Right atrium auricular region (tissue), 2 donors: ENCODE measurements around the gene NDEL1. TPM values are rescaled to one million over a fixed set of nuclear protein-coding genes. Genes with fewer than 3 reads are reported as not detected.
A peak's percentile ranks its signal among the peaks of the same experiment; 100 is the strongest.
"Not testable (repeated sequence)": the region's sequence is repeated elsewhere in the genome, so short reads cannot be mapped to it uniquely, and the experiment has no call there.

Source experiments
- DNase-seq: peaks from one replicate; pipeline ENCODE4 v3.0.0-alpha.2; 2019; ENCODE audit warnings: low spot score
- H3K27ac ChIP-seq, 2 donors: fragments of 200-600 bp; sonication (generic); 1 replicate in 1 of 2; 2 replicates in 1 of 2; pipeline ENCODE4 v1.5.1; 2016 to 2019
- H3K27me3 ChIP-seq, 2 donors: fragments of 200-600 bp; sonication (generic); one replicate each; pipeline versions ENCODE4 v1.5.1 to v1.6.0; 2017 to 2019
- H3K36me3 ChIP-seq: fragments of 200-600 bp; sonication (generic); one replicate; pipeline ENCODE4 v1.5.1; 2016
- H3K4me1 ChIP-seq, 2 donors: fragments of 200-600 bp; sonication (generic); one replicate each; pipeline versions ENCODE4 v1.5.1 to v1.6.0; 2017 to 2019
- H3K4me3 ChIP-seq, 2 donors: fragments of 200-600 bp; sonication (generic); 1 replicate in 1 of 2; 2 replicates in 1 of 2; pipeline ENCODE4 v1.5.1; 2017 to 2019; ENCODE audit warnings: mild to moderate bottlenecking in 1 of 2, moderate library complexity in 1 of 2
- H3K9me3 ChIP-seq, 2 donors: fragments of 200-600 bp; sonication (generic); one replicate each; pipeline ENCODE4 v1.5.1; 2019
- CTCF ChIP-seq, 2 donors: fragments of 200-600 bp; sonication (generic); IDR thresholded peaks; one replicate each; pipeline ENCODE4 v1.5.1; 2019; ENCODE audit warnings: antibody characterized with exemption in 2 of 2
- total RNA-seq, 2 donors: library from RNA; depleted of rRNA; stranded (reverse); fragments of >200 nt; gene quantifications; one replicate each; pipeline ENCODE4 v1.1.0, GENCODE V29; 2016

NDEL1 gene
- total RNA-seq, 2 donors from 2014 or later: 34.9 to 38.7 TPM

GRCh38 chr17:8392674-8393469, 42.8 kb upstream of the NDEL1 start:
- H3K9me3 ChIP-seq: no peaks in the 10 kb centered on the region
- H3K36me3 ChIP-seq: no peaks in the 10 kb centered on the region
- TF ChIP-seq CTCF (IDR thresholded peaks at IDR 0.05): no peak
- H3K4me3 ChIP-seq: no peak overlapping the region
- no peaks in the 10 kb centered on the region for H3K4me1 ChIP-seq
- no peaks in the 10 kb centered on the region for H3K27me3 ChIP-seq
- no peak for DNase-seq
- H3K27ac ChIP-seq: no peak overlapping the region

GRCh38 chr17:8393470-8394231, 42.0 kb upstream of the NDEL1 start:
- no peaks in the 10 kb centered on the region for H3K36me3 ChIP-seq
- H3K27ac ChIP-seq: no peak overlapping the region
- H3K27me3 ChIP-seq: no peaks in the 10 kb centered on the region
- no peaks in the 10 kb centered on the region for H3K9me3 ChIP-seq
- no peak overlapping the region for H3K4me3 ChIP-seq
- no peak for TF ChIP-seq CTCF (IDR thresholded peaks at IDR 0.05)
- no peak for DNase-seq
- no peaks in the 10 kb centered on the region for H3K4me1 ChIP-seq

- not testable (repeated sequence) for H3K36me3 ChIP-seq, H3K4me3 ChIP-seq, H3K27ac ChIP-seq, H3K4me1 ChIP-seq, H3K27me3 ChIP-seq, H3K9me3 ChIP-seq
- DNase-seq: peak; percentile 42
Observed at GRCh38 chr17:8394497-8394896, 41.2 kb upstream of the NDEL1 start.

- H3K9me3 ChIP-seq: no peaks in the 10 kb centered on the region
- no peaks in the 10 kb centered on the region for H3K27me3 ChIP-seq
- DNase-seq: peak; percentile 42
- H3K4me3 ChIP-seq: no peak within 1 kb of the TSS
- H3K4me1 ChIP-seq: no peaks in the 10 kb centered on the region
- TF ChIP-seq CTCF (IDR thresholded peaks at IDR 0.05): no peak
- no peak within 1 kb of the TSS for H3K27ac ChIP-seq
- no peaks in the 10 kb centered on the region for H3K36me3 ChIP-seq
Observed at GRCh38 chr17:8397636-8398035, 38.0 kb upstream of the NDEL1 start, which contains the start of gene RNF222. TSS of gene RNF222 (minus strand) at chr17:8397827. CDS start at chr17:8393461, 4,366 bp downstream.

GRCh38 chr17:8398980-8399379, 36.7 kb upstream of the NDEL1 start:
- no peak overlapping the region for H3K4me3 ChIP-seq
- no peaks in the 10 kb centered on the region for H3K27me3 ChIP-seq
- peak; percentile 34 for DNase-seq
- H3K36me3 ChIP-seq: no peaks in the 10 kb centered on the region
- TF ChIP-seq CTCF (IDR thresholded peaks at IDR 0.05): no peak
- H3K27ac ChIP-seq: no peak overlapping the region
- H3K4me1 ChIP-seq: no peaks in the 10 kb centered on the region
- no peaks in the 10 kb centered on the region for H3K9me3 ChIP-seq

- Histone ChIP-seq H3K36me3 (no peaks in the 10 kb centered on the region), H3K9me3 (no peaks in the 10 kb centered on the region), H3K27me3 (no peaks in the 10 kb centered on the region), H3K4me3 (no peak overlapping the region), H3K4me1 (no peaks in the 10 kb centered on the region), H3K27ac (no peak overlapping the region)
- no peak for DNase-seq
- TF ChIP-seq CTCF (IDR thresholded peaks at IDR 0.05): no peak
Observed at GRCh38 chr17:8401107-8401506, 34.6 kb upstream of the NDEL1 start.
